ENCODE measurements around the gene C16orf78. TPM values are rescaled to one million over a fixed set of nuclear protein-coding genes. Genes with fewer than 3 reads are reported as not detected.

Gene C16orf78
- polyA plus RNA-seq, 3 donors, result not detected

DNA sequence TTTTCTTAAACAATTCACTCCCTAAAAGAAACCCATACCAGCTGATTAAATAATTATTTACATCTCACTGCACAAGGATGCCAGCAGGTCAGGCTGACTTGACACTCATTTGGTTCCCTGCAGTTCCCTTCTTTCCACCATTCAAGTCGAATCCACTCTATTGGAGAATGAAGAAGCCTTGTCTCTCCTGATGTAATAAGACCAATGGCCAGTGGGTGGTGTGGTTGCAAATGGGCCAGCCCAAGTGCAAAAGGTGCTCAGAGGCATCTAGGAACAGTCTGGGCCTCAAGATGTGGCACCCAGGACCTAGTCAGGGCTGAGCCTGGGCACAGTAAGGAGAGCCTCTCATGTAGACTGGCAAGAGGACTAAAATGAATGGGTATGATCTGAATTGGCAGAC is 9.3 kb downstream of the C16orf78 start:
- WGBS (ENCODE audit: insufficient coverage), result no CpG with 5 or more reads among the region's 1 CpG
- Histone ChIP-seq H3K27me3 (ENCODE audit: control insufficient read depth in 2 of 2, insufficient read depth in 2 of 2, low read length in 2 of 2) (no peaks in the 10 kb centered on the region), H3K79me2 (ENCODE audit: insufficient read depth, low read length) (no peaks in the 10 kb centered on the region), H2AFZ (ENCODE audit: insufficient read depth, low read depth, low read length, poor library complexity, severe bottlenecking) (no peak overlapping the region), H3K4me2 (replicated peaks; ENCODE audit: extremely low read depth, low read length, poor library complexity, severe bottlenecking) (no peak overlapping the region), H3K36me3 (replicated peaks in 1 of 2; ENCODE audit: control insufficient read depth in 1 of 2, insufficient read depth in 2 of 2, low read length in 2 of 2) (no peaks in the 10 kb centered on the region), H3K27ac (ENCODE audit: low read depth in 1 of 2, low read length in 2 of 2) (no peak overlapping the region), H4K20me1 (ENCODE audit: insufficient read depth, low read length) (no peaks in the 10 kb centered on the region), H3K4me3 (replicated peaks in 1 of 3; ENCODE audit: low read depth in 2 of 3, low read length in 3 of 3) (no peak overlapping the region), H3K4me1 (ENCODE audit: control insufficient read depth in 1 of 2, insufficient read depth in 2 of 2, low read length in 2 of 2) (no peaks in the 10 kb centered on the region), H3K9me3 (replicated peaks in 1 of 2; ENCODE audit: control insufficient read depth in 1 of 2, insufficient read depth in 1 of 2, low read length in 2 of 2) (no peaks in the 10 kb centered on the region), H3K9ac (ENCODE audit: insufficient read depth, low read length, poor library complexity, severe bottlenecking) (no peak overlapping the region)
- no peak overlapping the region for H3K4me3 Mint-ChIP-seq
- DNase-seq, result no peak
- no peaks in the 10 kb centered on the region for H3K4me1 Mint-ChIP-seq
- TF ChIP-seq, protein P1, sequence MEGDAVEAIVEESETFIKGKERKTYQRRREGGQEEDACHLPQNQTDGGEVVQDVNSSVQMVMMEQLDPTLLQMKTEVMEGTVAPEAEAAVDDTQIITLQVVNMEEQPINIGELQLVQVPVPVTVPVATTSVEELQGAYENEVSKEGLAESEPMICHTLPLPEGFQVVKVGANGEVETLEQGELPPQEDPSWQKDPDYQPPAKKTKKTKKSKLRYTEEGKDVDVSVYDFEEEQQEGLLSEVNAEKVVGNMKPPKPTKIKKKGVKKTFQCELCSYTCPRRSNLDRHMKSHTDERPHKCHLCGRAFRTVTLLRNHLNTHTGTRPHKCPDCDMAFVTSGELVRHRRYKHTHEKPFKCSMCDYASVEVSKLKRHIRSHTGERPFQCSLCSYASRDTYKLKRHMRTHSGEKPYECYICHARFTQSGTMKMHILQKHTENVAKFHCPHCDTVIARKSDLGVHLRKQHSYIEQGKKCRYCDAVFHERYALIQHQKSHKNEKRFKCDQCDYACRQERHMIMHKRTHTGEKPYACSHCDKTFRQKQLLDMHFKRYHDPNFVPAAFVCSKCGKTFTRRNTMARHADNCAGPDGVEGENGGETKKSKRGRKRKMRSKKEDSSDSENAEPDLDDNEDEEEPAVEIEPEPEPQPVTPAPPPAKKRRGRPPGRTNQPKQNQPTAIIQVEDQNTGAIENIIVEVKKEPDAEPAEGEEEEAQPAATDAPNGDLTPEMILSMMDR (IDR thresholded peaks at IDR 0.05), result no peak
- H3K36me3 Mint-ChIP-seq, result no peaks in the 10 kb centered on the region
- no peak overlapping the region for H3K27ac Mint-ChIP-seq
- peaks cover 2 to 11% (median 5%) of the 10 kb centered on the region in 7 donors for H3K9me3 Mint-ChIP-seq
- intact Hi-C loops (cut with micrococcal nuclease), result no loop called here
- peaks cover 0 to 10% (median 6%) of the 10 kb centered on the region in 3 donors for H3K27me3 Mint-ChIP-seq (ENCODE audit: low read depth in 3 of 3)

DNA sequence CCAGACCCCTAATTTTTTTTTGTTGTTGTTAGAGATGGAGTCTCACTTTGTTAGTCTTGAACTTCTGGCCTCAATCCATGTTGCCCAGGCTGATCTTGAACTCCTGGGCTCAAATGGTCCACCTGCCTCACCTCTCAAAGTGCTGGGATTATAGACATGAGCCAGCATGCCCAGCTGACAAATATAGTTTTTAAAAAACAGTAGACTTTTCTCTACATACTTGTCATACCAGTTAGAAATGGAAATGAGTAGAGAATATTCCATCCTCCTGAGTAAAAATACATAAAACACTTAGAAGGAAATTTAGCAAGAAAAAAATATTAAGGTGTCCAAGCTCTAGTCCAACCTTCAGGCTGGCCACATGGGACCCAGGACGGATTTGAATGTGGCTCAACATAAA is 21.4 kb downstream of the C16orf78 start:
- Histone ChIP-seq H3K27ac (ENCODE audit: low read depth in 1 of 2, low read length in 2 of 2) (no peak overlapping the region), H3K79me2 (ENCODE audit: insufficient read depth, low read length) (no peaks in the 10 kb centered on the region), H4K20me1 (ENCODE audit: insufficient read depth, low read length) (no peaks in the 10 kb centered on the region), H3K36me3 (replicated peaks in 1 of 2; ENCODE audit: control insufficient read depth in 1 of 2, insufficient read depth in 2 of 2, low read length in 2 of 2) (no peaks in the 10 kb centered on the region), H2AFZ (ENCODE audit: insufficient read depth, low read depth, low read length, poor library complexity, severe bottlenecking) (no peak overlapping the region), H3K4me3 (replicated peaks in 1 of 3; ENCODE audit: low read depth in 2 of 3, low read length in 3 of 3) (no peak overlapping the region), H3K27me3 (ENCODE audit: control insufficient read depth in 2 of 2, insufficient read depth in 2 of 2, low read length in 2 of 2) (peaks cover 0 to 6% of the 10 kb centered on the region in 2 donors), H3K9me3 (replicated peaks in 1 of 2; ENCODE audit: control insufficient read depth in 1 of 2, insufficient read depth in 1 of 2, low read length in 2 of 2) (no peaks in the 10 kb centered on the region), H3K4me2 (replicated peaks; ENCODE audit: extremely low read depth, low read length, poor library complexity, severe bottlenecking) (no peak overlapping the region), H3K9ac (ENCODE audit: insufficient read depth, low read length, poor library complexity, severe bottlenecking) (no peak overlapping the region), H3K4me1 (ENCODE audit: control insufficient read depth in 1 of 2, insufficient read depth in 2 of 2, low read length in 2 of 2) (no peaks in the 10 kb centered on the region)
- H3K9me3 Mint-ChIP-seq, result no peaks in the 10 kb centered on the region
- H3K4me1 Mint-ChIP-seq, result no peaks in the 10 kb centered on the region
- peaks cover 7 to 12% (median 10%) of the 10 kb centered on the region in 3 donors for H3K27me3 Mint-ChIP-seq (ENCODE audit: low read depth in 3 of 3)
- TF ChIP-seq, protein P1 (IDR thresholded peaks at IDR 0.05), result no peak
- WGBS (ENCODE audit: insufficient coverage), result no CpG with 5 or more reads among the region's 1 CpG
- DNase-seq, result no peak
- intact Hi-C loops (cut with micrococcal nuclease), result no loop called here
- no peaks in the 10 kb centered on the region for H3K36me3 Mint-ChIP-seq
- H3K4me3 Mint-ChIP-seq, result no peak overlapping the region
- H3K27ac Mint-ChIP-seq, result no peak overlapping the region
